SK-N-SH (cell line): ENCODE results near the gene JPH3.

Experiments
- GABPA ChIP-seq: IDR thresholded peaks from 2 replicates; pipeline ENCODE4 v1.4.0; 2012; ENCODE audit warnings: low read depth, mild to moderate bottlenecking
- JUND ChIP-seq: IDR thresholded peaks from 2 replicates; pipeline ENCODE4 v1.4.0; 2012
- REST ChIP-seq: IDR thresholded peaks from 2 replicates; pipeline ENCODE4 v1.6.1; 2012; ENCODE audit warnings: mild to moderate bottlenecking, low read depth, low read length, moderate library complexity
- TAF1 ChIP-seq: IDR thresholded peaks from 2 replicates; pipeline ENCODE4 v1.6.1; 2012; ENCODE audit warnings: low read depth, mild to moderate bottlenecking, low read length, moderate library complexity, borderline replicate concordance
- TCF12 ChIP-seq: IDR thresholded peaks from 2 replicates; pipeline ENCODE4 v1.4.0; 2012
- TF ChIP-seq, protein P1 (sequence below): fragments of 200-600 bp; sonication (generic); IDR thresholded peaks from 2 replicates; pipeline ENCODE4 v1.6.1; 2017; ENCODE audit warnings: antibody characterized with exemption, mild to moderate bottlenecking, moderate library complexity

GRCh38 chr16:87600246-87600645 is 2.1 kb upstream of the JPH3 start:
- TF ChIP-seq TAF1 (no peak), GABPA (no peak), REST (no peak), TCF12 (no peak), JUND (no peak)
- TF ChIP-seq, protein P1, sequence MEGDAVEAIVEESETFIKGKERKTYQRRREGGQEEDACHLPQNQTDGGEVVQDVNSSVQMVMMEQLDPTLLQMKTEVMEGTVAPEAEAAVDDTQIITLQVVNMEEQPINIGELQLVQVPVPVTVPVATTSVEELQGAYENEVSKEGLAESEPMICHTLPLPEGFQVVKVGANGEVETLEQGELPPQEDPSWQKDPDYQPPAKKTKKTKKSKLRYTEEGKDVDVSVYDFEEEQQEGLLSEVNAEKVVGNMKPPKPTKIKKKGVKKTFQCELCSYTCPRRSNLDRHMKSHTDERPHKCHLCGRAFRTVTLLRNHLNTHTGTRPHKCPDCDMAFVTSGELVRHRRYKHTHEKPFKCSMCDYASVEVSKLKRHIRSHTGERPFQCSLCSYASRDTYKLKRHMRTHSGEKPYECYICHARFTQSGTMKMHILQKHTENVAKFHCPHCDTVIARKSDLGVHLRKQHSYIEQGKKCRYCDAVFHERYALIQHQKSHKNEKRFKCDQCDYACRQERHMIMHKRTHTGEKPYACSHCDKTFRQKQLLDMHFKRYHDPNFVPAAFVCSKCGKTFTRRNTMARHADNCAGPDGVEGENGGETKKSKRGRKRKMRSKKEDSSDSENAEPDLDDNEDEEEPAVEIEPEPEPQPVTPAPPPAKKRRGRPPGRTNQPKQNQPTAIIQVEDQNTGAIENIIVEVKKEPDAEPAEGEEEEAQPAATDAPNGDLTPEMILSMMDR, result no peak
